Mucosa of descending colon (tissue), 3 donors: ENCODE measurements around the gene GALNT13. TPM values are rescaled to one million over a fixed set of nuclear protein-coding genes. Genes with fewer than 3 reads are reported as not detected.

Experiments
- ATAC-seq: fragments of 200-7000 bp; cut with Tn5 transposase; one replicate; pipeline ENCODE4 v1.9.1; 2020; ENCODE audit warnings: mild to moderate bottlenecking, moderate library complexity
- DNase-seq, 3 donors: peaks; one replicate each; pipeline ENCODE4 v3.0.0-alpha.2; 2020
- H3K36me3 ChIP-seq: fragments of 200-600 bp; one replicate; pipeline ENCODE4 v1.8.0; 2021; ENCODE audit warnings: low read depth, mild to moderate bottlenecking
- H3K4me1 ChIP-seq: fragments of 200-600 bp; one replicate; pipeline ENCODE4 v1.8.0; 2021; ENCODE audit warnings: low read depth, mild to moderate bottlenecking
- H3K4me3 ChIP-seq: fragments of 200-600 bp; one replicate; pipeline ENCODE4 v1.8.0; 2021; ENCODE audit warnings: mild to moderate bottlenecking
- H3K9me3 ChIP-seq: fragments of 200-600 bp; one replicate; pipeline ENCODE4 v1.8.0; 2021; ENCODE audit warnings: mild to moderate bottlenecking
- CTCF ChIP-seq: fragments of 200-600 bp; IDR thresholded peaks from one replicate; pipeline ENCODE4 v1.8.0; 2022; ENCODE audit warnings: antibody characterized with exemption, mild to moderate bottlenecking
- intact Hi-C, 2 donors: fragments of 100-400 bp; cut with DNase I in 1 of 2; cut with micrococcal nuclease in 1 of 2; formaldehyde crosslinking; loops; one replicate each; pipeline versions ENCODE4 v1.11.0 to v1.11.1; 2022; cut with DNase I, micrococcal nuclease
- total RNA-seq, 3 donors: library from RNA; stranded (reverse); fragmentation: NEBNext Ultra II Directional in 2 of 3; extraction: Animal tissue kit (Norgen Biotek cat#: 25700) in 2 of 3; gene quantifications; one replicate each; pipeline versions ENCODE4 v1.2.1 to v1.2.4, GENCODE V29; 2021 to 2023
- donor health status: DM: no; HTN: no; CAD: no; lungs with moderate emphysema.
- donor health status: DM: no; HTN: no; CAD: no.
- donor health status: DM: no; HTN: yes; CAD: no.

GALNT13 gene
- total RNA-seq, 3 donors from 2014 or later, result 0.23 to 1.5 (median 1.0) TPM

GRCh38 chr2:154242687-154243086 lies 371.0 kb downstream of the GALNT13 start:
- intact Hi-C loops, result no loop called here
- TF ChIP-seq CTCF, result no peak

GRCh38 chr2:154243685-154244084 lies 372.0 kb downstream of the GALNT13 start:
- no peak for DNase-seq

More at GRCh38 chr2:154242687-154243086, 371.0 kb downstream of the GALNT13 start:
- Histone ChIP-seq H3K4me1 (no peaks in the 10 kb centered on the region), H3K9me3 (no peaks in the 10 kb centered on the region), H3K4me3 (no peak overlapping the region), H3K36me3 (no peaks in the 10 kb centered on the region)
- DNase-seq (no peak), ATAC-seq (no peak)

GRCh38 chr2:154244932-154245331 lies 373.2 kb downstream of the GALNT13 start:
- DNase-seq (no peak), ATAC-seq (no peak)
- Histone ChIP-seq H3K4me3 (no peak overlapping the region), H3K4me1 (no peaks in the 10 kb centered on the region), H3K9me3 (no peaks in the 10 kb centered on the region), H3K36me3 (no peaks in the 10 kb centered on the region)
- intact Hi-C loops, result no loop called here
- no peak for TF ChIP-seq CTCF

More at GRCh38 chr2:154243685-154244084, 372.0 kb downstream of the GALNT13 start:
- H3K9me3 ChIP-seq, result no peaks in the 10 kb centered on the region
- H3K4me3 ChIP-seq, result no peak overlapping the region
- H3K36me3 ChIP-seq, result no peaks in the 10 kb centered on the region
- ATAC-seq, result no peak
- H3K4me1 ChIP-seq, result no peaks in the 10 kb centered on the region
- intact Hi-C loops, result no loop called here
- no peak for TF ChIP-seq CTCF

- no peaks in the 10 kb centered on the region for H3K36me3 ChIP-seq
- intact Hi-C loops, result no loop called here
- TF ChIP-seq CTCF, result no peak
- DNase-seq (no peak), ATAC-seq (no peak)
- H3K4me3 ChIP-seq, result no peak overlapping the region
- no peaks in the 10 kb centered on the region for H3K9me3 ChIP-seq
- H3K4me1 ChIP-seq, result no peaks in the 10 kb centered on the region
These were observed 375.8 kb downstream of the GALNT13 start for GRCh38 chr2:154247503-154247902.

GRCh38 chr2:154256136-154256535 lies 384.4 kb downstream of the GALNT13 start:
- H3K9me3 ChIP-seq, result no peaks in the 10 kb centered on the region
- intact Hi-C loops, result no loop called here
- DNase-seq (no peak), ATAC-seq (no peak)
- H3K36me3 ChIP-seq, result no peaks in the 10 kb centered on the region
- H3K4me1 ChIP-seq, result no peaks in the 10 kb centered on the region
- no peak overlapping the region for H3K4me3 ChIP-seq
- TF ChIP-seq CTCF, result no peak

- no peak for TF ChIP-seq CTCF
- intact Hi-C loops, result no loop called here
- no peak for ATAC-seq
- no peaks in the 10 kb centered on the region for H3K36me3 ChIP-seq
- DNase-seq, result no peak
- H3K4me3 ChIP-seq, result no peak overlapping the region
- H3K9me3 ChIP-seq, result no peaks in the 10 kb centered on the region
- H3K4me1 ChIP-seq, result no peaks in the 10 kb centered on the region
These were observed 387.3 kb downstream of the GALNT13 start for GRCh38 chr2:154259030-154259429.
